Measurements from ENCODE around the gene SNAPC2.
"Not testable (repeated sequence)": the region's sequence is repeated elsewhere in the genome, so short reads cannot be mapped to it uniquely, and the experiment has no call there.

Gene SNAPC2

GRCh38 chr19:7927605-7928333, 7.6 kb downstream of the SNAPC2 start:
- no peak for DNase-seq (ENCODE audit: extremely low spot score)
- TF ChIP-seq ARNT (IDR thresholded peaks at IDR 0.05) = no peak
- TF ChIP-seq BHLHE40 (IDR thresholded peaks at IDR 0.05; ENCODE audit: borderline replicate concordance) = no peak
- TF ChIP-seq L3MBTL2 (conservative IDR thresholded peaks at IDR 0.05) = no peak
- no peak for TF ChIP-seq ZNF384 (IDR thresholded peaks at IDR 0.05)
- TF ChIP-seq TARDBP (IDR thresholded peaks at IDR 0.05) = no peak
- no peak for TF ChIP-seq CTBP1 (IDR thresholded peaks at IDR 0.05; ENCODE audit: borderline replicate concordance)
- TF ChIP-seq NFRKB (IDR thresholded peaks at IDR 0.05) = no peak
- no peak for TF ChIP-seq SUZ12 (IDR thresholded peaks at IDR 0.05)
- ChIA-PET CTCF (interaction anchor here (1.0 to 3.6 kb wide), 2 partner anchors 17 to 75 kb away, joined by 3 to 29 read pairs; partner anchors contain the start of gene TIMM44), POLR2A (interaction anchor here (1.0 to 2.5 kb wide), 3 partner anchors 10 to 17 kb away, joined by 3 to 32 read pairs (median 4); partner anchors contain the start of gene TIMM44)

GRCh38 chr19:7928334-7928706, 8.2 kb downstream of the SNAPC2 start:
- CTCF ChIA-PET = interaction anchor here (0.6 to 3.6 kb wide), 3 partner anchors 16 to 267 kb away, joined by 3 to 29 read pairs (median 4); partner anchors contain the start of gene TIMM44
- no peak for DNase-seq (ENCODE audit: extremely low spot score)
- POLR2A ChIA-PET = interaction anchor here (1.1 to 2.5 kb wide), 2 partner anchors 9 to 15 kb away, joined by 3 to 32 read pairs; partner anchors contain the start of genes SNAPC2 and TIMM44
- TF ChIP-seq SP1 (IDR thresholded peaks at IDR 0.05) = no peak
- no peak for TF ChIP-seq ZNF384 (IDR thresholded peaks at IDR 0.05)
- no peak for TF ChIP-seq PKNOX1 (IDR thresholded peaks at IDR 0.05)
- TF ChIP-seq SUZ12 (IDR thresholded peaks at IDR 0.05) = no peak
- TF ChIP-seq FOXM1 (IDR thresholded peaks at IDR 0.05; ENCODE audit: borderline replicate concordance) = no peak
- no peak for TF ChIP-seq TARDBP (IDR thresholded peaks at IDR 0.05)
- no peak for TF ChIP-seq FOXA1 (IDR thresholded peaks at IDR 0.05)
- no peak for TF ChIP-seq LEF1 (IDR thresholded peaks at IDR 0.05; ENCODE audit: borderline replicate concordance)
- no peak for TF ChIP-seq CTBP1 (IDR thresholded peaks at IDR 0.05; ENCODE audit: borderline replicate concordance)
- TF ChIP-seq FOXK2 (IDR thresholded peaks at IDR 0.05) = no peak
- TF ChIP-seq NFRKB (IDR thresholded peaks at IDR 0.05) = no peak
- TF ChIP-seq ARNT (IDR thresholded peaks at IDR 0.05) = no peak
- TF ChIP-seq HDGF (IDR thresholded peaks at IDR 0.05; ENCODE audit: borderline replicate concordance) = no peak
- TF ChIP-seq ELF4 (IDR thresholded peaks at IDR 0.05) = no peak
- no peak for TF ChIP-seq L3MBTL2 (conservative IDR thresholded peaks at IDR 0.05)
- TF ChIP-seq BHLHE40 (IDR thresholded peaks at IDR 0.05; ENCODE audit: borderline replicate concordance) = no peak

GRCh38 chr19:7928741-7929701, 8.9 kb downstream of the SNAPC2 start:
- no peak for TF ChIP-seq FOXK2 (IDR thresholded peaks at IDR 0.05)
- TF ChIP-seq BHLHE40 (IDR thresholded peaks at IDR 0.05; ENCODE audit: borderline replicate concordance) = no peak
- TF ChIP-seq FOXM1 (IDR thresholded peaks at IDR 0.05; ENCODE audit: borderline replicate concordance) = no peak
- no peak for TF ChIP-seq NFRKB (IDR thresholded peaks at IDR 0.05)
- no peak for TF ChIP-seq HDGF (IDR thresholded peaks at IDR 0.05; ENCODE audit: borderline replicate concordance)
- TF ChIP-seq PKNOX1 (IDR thresholded peaks at IDR 0.05) = no peak
- TF ChIP-seq ARNT (IDR thresholded peaks at IDR 0.05) = no peak
- no peak for TF ChIP-seq FOXA1 (IDR thresholded peaks at IDR 0.05)
- TF ChIP-seq CTBP1 (IDR thresholded peaks at IDR 0.05; ENCODE audit: borderline replicate concordance) = no peak
- no peak for TF ChIP-seq SUZ12 (IDR thresholded peaks at IDR 0.05)
- ChIA-PET CTCF (interaction anchor here (0.6 to 3.6 kb wide), 11 partner anchors 9 to 268 kb away, joined by 3 to 29 read pairs (median 4); partner anchors contain the start of genes SNAPC2 and TIMM44), POLR2A (interaction anchor here (0.6 to 2.5 kb wide), 5 partner anchors 8 to 70 kb away, joined by 3 to 32 read pairs (median 3); partner anchors contain the start of genes SNAPC2 and TIMM44)
- DNase-seq (ENCODE audit: extremely low spot score) = peak; percentile 47

- not testable (repeated sequence) for DNase-seq (ENCODE audit: extremely low spot score)
- POLR2A ChIA-PET = interaction anchor here (2.5 kb wide), 1 partner anchor 14 kb away, joined by 32 read pairs; the partner anchor contains the start of gene TIMM44
- CTCF ChIA-PET = interaction anchor here (3.6 kb wide), 1 partner anchor 14 kb away, joined by 29 read pairs; the partner anchor contains the start of gene TIMM44
Measured at GRCh38 chr19:7930030-7930429, 9.9 kb downstream of the SNAPC2 start.

- no peak for TF ChIP-seq FOXM1 (IDR thresholded peaks at IDR 0.05; ENCODE audit: borderline replicate concordance)
- no peak for TF ChIP-seq NFRKB (IDR thresholded peaks at IDR 0.05)
- no peak for TF ChIP-seq ELF4 (IDR thresholded peaks at IDR 0.05)
- TF ChIP-seq SP1 (IDR thresholded peaks at IDR 0.05) = no peak
- no peak for TF ChIP-seq CTBP1 (IDR thresholded peaks at IDR 0.05; ENCODE audit: borderline replicate concordance)
- TF ChIP-seq LEF1 (IDR thresholded peaks at IDR 0.05; ENCODE audit: borderline replicate concordance) = no peak
- TF ChIP-seq ZNF384 (IDR thresholded peaks at IDR 0.05) = no peak
- TF ChIP-seq SUZ12 (IDR thresholded peaks at IDR 0.05) = no peak
- no peak for TF ChIP-seq BHLHE40 (IDR thresholded peaks at IDR 0.05; ENCODE audit: borderline replicate concordance)
- TF ChIP-seq FOXA1 (IDR thresholded peaks at IDR 0.05) = no peak
- TF ChIP-seq FOXK2 (IDR thresholded peaks at IDR 0.05) = no peak
- TF ChIP-seq PKNOX1 (IDR thresholded peaks at IDR 0.05) = no peak
- no peak for TF ChIP-seq L3MBTL2 (conservative IDR thresholded peaks at IDR 0.05)
- no peak for TF ChIP-seq TARDBP (IDR thresholded peaks at IDR 0.05)
- TF ChIP-seq ARNT (IDR thresholded peaks at IDR 0.05) = no peak
- ChIA-PET CTCF (interaction anchor here (0.6 to 3.6 kb wide), 2 partner anchors 14 to 72 kb away, joined by 7 to 29 read pairs; partner anchors contain the start of gene TIMM44), POLR2A (interaction anchor here (1.4 to 2.5 kb wide), 2 partner anchors 13 kb away, joined by 7 to 32 read pairs; partner anchors contain the start of gene TIMM44)
- no peak for DNase-seq (ENCODE audit: extremely low spot score)
Measured at GRCh38 chr19:7930765-7931164, 10.6 kb downstream of the SNAPC2 start.

Measured in HEK293T (cell line).